ENCODE results near the gene AEN.

The AEN gene

DNA sequence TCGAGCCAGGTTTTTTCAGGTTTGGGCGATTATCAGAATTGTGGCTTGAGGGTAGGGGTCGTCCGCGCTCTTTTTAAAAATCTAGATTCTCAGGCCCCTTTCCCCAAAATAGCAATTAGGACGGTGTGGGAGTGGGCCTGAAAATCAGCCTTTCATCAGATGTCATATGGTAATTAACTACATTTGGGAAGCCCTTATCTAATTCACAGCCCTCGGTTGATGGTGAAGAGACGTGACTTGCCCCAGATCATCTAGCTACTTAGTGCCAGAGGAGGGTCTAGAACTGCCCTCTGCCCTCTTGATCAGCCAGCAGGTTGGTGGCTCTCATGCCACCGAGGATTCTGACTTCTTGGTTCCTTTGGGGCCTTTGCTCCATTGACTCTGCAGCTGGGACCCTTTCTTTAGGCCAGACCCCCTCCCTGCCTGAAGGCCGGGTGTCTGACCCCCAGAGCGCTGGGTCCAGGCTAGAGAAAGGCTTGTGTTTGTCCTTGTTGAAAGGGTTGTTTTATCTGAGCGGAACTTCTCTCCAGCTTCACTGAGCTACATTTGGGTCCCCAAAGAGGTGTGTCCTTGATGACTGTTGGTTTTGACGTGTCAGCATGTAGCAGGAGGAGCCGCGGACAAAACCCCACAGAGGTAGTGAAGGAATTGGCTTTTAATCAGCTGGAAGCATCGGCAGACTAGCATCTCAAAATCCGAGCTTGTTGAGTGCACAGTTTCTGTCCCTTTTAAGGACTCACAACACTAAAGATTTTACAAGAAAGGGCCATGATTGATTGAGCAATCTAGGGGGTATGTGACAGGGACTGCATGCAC lies 857 bp downstream of the AEN start:
- no peak for DNase-seq (ENCODE audit: insufficient read length, low spot score)

DNA sequence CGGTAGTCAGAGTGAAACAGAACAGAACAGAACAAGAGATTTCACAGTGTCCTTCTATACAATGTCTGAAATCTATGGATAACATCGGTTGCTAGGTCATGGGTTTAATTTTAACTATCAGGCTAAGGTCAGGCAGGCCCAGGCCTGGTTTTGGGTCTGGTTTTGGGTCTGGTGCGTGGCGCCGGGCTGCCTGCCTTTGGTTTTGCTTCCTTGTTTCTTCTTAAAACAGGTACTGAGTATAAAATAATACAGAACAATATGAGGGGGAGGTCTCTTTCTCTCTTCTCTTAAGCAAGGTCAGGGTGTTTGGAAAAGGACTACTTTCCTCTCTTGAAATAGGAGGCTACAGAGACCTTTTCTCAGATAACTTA lies 1.4 kb downstream of the AEN start:
- TF ChIP-seq POLR2AphosphoS5 (IDR thresholded peaks at IDR 0.05; ENCODE audit: low read depth, low read length) (no peak), POU2F2 (IDR thresholded peaks at IDR 0.05; ENCODE audit: low read depth, low read length) (no peak), TAF1 (IDR thresholded peaks at IDR 0.05; ENCODE audit: low read depth, low read length) (no peak), PAX5 (IDR thresholded peaks at IDR 0.05; ENCODE audit: insufficient read depth, low read length, severe bottlenecking) (no peak), POLR2A (IDR thresholded peaks at IDR 0.05; ENCODE audit: low read depth, low read length) (no peak), SPI1 (IDR thresholded peaks at IDR 0.05; ENCODE audit: low read depth, low read length) (no peak)
- FAIRE-seq: no peak

More for the DNA sequence above, 857 bp downstream of the AEN start:
- TF ChIP-seq POU2F2 (IDR thresholded peaks at IDR 0.05; ENCODE audit: low read depth, low read length): no peak
- no peak; the same call in 1 of the 2 replicates for TF ChIP-seq TAF1 (IDR thresholded peaks at IDR 0.05; ENCODE audit: low read depth, low read length)
- TF ChIP-seq POLR2A (IDR thresholded peaks at IDR 0.05; ENCODE audit: low read depth, low read length): no peak
- no peak for TF ChIP-seq POLR2AphosphoS5 (IDR thresholded peaks at IDR 0.05; ENCODE audit: low read depth, low read length)
- TF ChIP-seq PAX5 (IDR thresholded peaks at IDR 0.05; ENCODE audit: insufficient read depth, low read length, severe bottlenecking): no peak
- TF ChIP-seq SPI1 (IDR thresholded peaks at IDR 0.05; ENCODE audit: low read depth, low read length): no peak
- no peak for FAIRE-seq

DNA sequence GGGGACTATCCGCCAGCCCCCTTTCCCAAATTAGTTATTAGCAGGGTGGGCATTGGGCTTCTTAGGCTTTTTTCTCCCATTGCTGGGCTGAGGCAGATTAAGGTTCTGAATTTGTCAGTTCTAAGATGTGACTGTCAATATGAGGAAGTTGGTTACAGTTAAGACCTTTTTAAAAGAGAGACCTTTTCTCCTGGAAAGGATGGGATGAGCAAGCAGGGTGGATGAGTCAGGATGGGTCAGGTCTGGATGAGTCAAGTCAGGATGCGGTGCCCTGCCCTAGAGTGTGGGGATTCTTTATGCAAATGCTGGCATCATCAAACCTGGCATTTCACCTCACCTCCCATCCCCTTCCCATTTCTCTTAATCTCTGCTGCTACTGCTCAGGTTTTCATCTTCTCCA lies 1.9 kb downstream of the AEN start:
- no peak for TF ChIP-seq TAF1 (IDR thresholded peaks at IDR 0.05; ENCODE audit: low read depth, low read length)
- peak; percentile 95 for TF ChIP-seq POU2F2 (IDR thresholded peaks at IDR 0.05; ENCODE audit: low read depth, low read length)
- TF ChIP-seq POLR2A (IDR thresholded peaks at IDR 0.05; ENCODE audit: low read depth, low read length): no peak
- no peak for TF ChIP-seq POLR2AphosphoS5 (IDR thresholded peaks at IDR 0.05; ENCODE audit: low read depth, low read length)
- TF ChIP-seq SPI1 (IDR thresholded peaks at IDR 0.05; ENCODE audit: low read depth, low read length): no peak
- no peak for TF ChIP-seq PAX5 (IDR thresholded peaks at IDR 0.05; ENCODE audit: insufficient read depth, low read length, severe bottlenecking)
- DNase-seq (ENCODE audit: insufficient read length, low spot score): no peak
- no peak for FAIRE-seq

More for the DNA sequence above, 1.4 kb downstream of the AEN start:
- DNase-seq (ENCODE audit: insufficient read length, low spot score): no peak

DNA sequence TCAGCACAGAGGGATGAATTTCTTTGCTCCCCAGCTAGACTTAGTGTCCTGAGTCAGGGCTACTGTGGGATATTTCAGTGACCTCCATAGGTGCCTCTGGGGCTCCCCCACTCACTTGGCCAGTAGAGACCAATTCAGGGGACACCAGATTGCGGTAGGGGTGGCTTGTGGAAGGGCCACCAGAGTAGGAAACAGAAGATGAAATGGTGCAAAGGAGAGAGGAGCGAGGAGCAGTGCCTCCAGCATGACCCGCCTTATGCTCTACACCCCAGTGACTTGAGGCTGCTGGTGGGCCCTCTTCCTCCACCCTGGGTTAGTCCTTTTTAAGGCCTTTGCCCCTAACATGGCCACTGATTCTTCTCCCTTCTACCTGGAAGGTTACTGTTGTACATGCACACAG lies 2.5 kb downstream of the AEN start:
- no peak for FAIRE-seq
- DNase-seq (ENCODE audit: insufficient read length, low spot score): no peak
- TF ChIP-seq SPI1 (IDR thresholded peaks at IDR 0.05; ENCODE audit: low read depth, low read length) (no peak), TAF1 (IDR thresholded peaks at IDR 0.05; ENCODE audit: low read depth, low read length) (no peak), POLR2AphosphoS5 (IDR thresholded peaks at IDR 0.05; ENCODE audit: low read depth, low read length) (no peak), PAX5 (IDR thresholded peaks at IDR 0.05; ENCODE audit: insufficient read depth, low read length, severe bottlenecking) (no peak), POU2F2 (IDR thresholded peaks at IDR 0.05; ENCODE audit: low read depth, low read length) (no peak), POLR2A (IDR thresholded peaks at IDR 0.05; ENCODE audit: low read depth, low read length) (no peak)

DNA sequence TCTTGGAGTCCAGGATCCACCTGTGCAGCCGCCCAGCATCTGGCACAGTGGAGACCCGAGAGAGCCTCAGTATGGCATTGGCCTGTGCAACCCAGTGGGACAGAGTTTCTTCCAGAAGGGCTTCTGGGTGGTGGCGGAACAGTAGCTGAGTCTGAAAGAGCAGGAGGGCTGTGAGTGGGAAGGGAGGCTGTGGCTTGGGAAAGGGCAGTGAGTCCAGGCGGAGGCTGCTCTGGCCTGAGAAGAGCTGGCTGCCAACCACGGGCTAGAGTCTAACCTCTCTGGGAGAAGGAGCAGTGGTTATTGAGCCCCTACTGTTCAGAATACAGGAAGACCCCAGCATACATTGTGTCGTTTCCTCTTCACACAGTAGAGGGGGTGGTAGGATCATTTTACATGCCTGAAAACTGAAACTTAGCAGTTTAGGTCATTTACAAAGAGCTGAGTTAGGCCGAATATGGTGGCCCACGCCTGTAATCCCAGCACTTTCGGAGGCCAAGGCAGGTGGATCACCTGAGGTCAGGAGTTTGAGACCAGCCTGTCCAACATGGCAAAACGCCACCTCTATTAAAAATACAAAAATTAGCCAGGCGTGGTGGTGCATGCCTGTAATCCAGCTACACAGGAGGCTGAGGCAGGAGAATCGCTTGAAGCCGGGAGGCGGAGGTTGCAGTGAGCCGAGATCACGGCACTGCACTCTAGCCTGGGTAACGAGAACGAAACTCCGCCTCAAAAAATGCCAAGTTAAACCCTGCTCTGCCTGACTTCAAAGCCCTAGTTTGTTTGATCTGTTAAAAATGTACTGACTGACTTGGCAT lies 3.2 kb downstream of the AEN start:
- DNase-seq (ENCODE audit: insufficient read length, low spot score) (no peak), FAIRE-seq (peak; percentile 64)
- TF ChIP-seq POU2F2 (IDR thresholded peaks at IDR 0.05; ENCODE audit: low read depth, low read length): no peak
- peak; percentile 48 for TF ChIP-seq POLR2A (IDR thresholded peaks at IDR 0.05; ENCODE audit: low read depth, low read length)

DNA sequence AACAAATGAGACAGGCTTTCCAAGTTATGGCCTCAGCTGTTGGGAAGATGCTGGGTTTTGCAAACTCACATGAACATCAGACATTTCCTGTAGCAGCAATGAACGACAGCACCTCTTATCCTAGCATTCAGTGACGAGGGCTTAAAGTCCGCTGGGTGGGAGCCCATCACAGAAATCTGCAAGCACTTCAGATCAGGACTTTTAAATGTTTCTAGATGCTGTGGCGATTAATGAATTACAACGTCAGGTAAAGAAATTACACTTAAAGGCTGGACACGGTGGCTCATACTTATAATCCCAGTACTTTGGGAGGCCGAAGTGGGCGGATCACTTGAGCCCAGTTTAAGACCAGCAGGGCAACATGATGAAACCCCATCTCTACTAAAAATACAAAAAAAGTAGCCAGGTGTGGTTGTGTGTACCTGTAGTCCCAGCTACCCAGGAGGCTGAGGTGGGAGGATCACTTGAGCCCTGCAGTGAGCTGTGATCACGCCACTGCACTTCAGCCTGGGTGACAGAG lies 3.9 kb downstream of the AEN start:
- FAIRE-seq (no peak), DNase-seq (ENCODE audit: insufficient read length, low spot score) (no peak)
- TF ChIP-seq PAX5 (IDR thresholded peaks at IDR 0.05; ENCODE audit: insufficient read depth, low read length, severe bottlenecking): no peak
- TF ChIP-seq SPI1 (IDR thresholded peaks at IDR 0.05; ENCODE audit: low read depth, low read length): no peak
- TF ChIP-seq POLR2A (IDR thresholded peaks at IDR 0.05; ENCODE audit: low read depth, low read length): no peak
- TF ChIP-seq POU2F2 (IDR thresholded peaks at IDR 0.05; ENCODE audit: low read depth, low read length): no peak

DNA sequence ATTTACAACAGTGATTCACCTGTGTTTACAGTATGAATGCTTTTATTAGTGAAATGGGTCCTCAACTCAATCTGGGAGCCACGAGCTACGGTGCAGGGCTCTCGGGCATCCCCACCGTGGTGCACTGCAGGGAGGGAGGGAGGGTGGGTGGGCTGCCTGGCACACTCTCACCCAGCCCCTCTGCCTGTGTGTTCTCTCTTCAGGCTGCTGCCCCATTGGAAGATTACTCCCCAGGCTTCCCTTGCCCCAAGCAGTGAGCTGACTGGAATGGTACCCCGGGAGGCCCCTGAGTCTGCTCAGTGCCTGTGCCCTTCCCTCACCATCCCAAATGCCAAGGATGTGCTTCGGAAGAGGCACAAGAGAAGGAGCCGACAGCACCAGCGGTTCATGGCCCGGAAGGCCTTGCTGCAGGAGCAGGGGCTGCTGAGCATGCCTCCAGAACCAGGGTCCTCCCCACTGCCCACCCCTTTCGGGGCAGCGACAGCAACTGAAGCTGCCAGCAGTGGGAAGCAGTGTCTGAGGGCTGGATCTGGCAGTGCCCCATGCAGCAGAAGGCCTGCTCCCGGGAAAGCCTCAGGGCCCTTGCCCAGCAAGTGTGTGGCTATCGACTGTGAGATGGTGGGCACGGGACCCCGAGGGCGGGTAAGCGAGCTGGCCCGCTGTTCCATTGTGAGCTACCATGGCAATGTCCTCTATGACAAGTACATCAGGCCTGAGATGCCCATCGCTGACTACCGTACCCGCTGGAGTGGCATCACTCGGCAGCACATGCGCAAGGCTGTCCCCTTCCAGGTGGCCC lies 5.0 kb downstream of the AEN start:
- FAIRE-seq (no peak), DNase-seq (ENCODE audit: insufficient read length, low spot score) (no peak)
- TF ChIP-seq TAF1 (IDR thresholded peaks at IDR 0.05; ENCODE audit: low read depth, low read length) (no peak), PAX5 (IDR thresholded peaks at IDR 0.05; ENCODE audit: insufficient read depth, low read length, severe bottlenecking) (no peak), POLR2AphosphoS5 (IDR thresholded peaks at IDR 0.05; ENCODE audit: low read depth, low read length) (0 out of 2 replicates have a peak, but pooled peaks have one; percentile 18), POLR2A (IDR thresholded peaks at IDR 0.05; ENCODE audit: low read depth, low read length) (peak; percentile 22; the same call in 1 of the 2 replicates)

DNA sequence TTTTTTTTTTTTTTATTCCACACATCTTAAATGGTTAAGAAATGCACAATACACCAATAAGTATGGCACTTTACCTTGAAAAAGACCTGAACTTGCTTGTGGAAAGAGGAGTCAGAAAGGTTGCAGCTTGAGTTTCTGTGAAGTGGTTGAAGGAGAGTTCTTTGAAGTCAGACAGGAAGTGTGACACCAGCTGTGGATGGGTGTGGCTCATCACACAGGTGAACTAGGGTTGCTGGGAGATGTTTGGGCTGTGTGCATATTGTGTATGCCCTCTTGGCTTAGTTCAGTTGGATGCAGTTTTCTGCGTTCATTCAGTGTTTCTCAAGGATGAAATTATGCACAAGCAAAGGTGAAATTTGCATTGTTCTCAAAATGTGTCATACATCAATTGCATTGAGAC lies 6.3 kb downstream of the AEN start:
- no peak for DNase-seq (ENCODE audit: insufficient read length, low spot score)
- TF ChIP-seq POU2F2 (IDR thresholded peaks at IDR 0.05; ENCODE audit: low read depth, low read length) (no peak), POLR2AphosphoS5 (IDR thresholded peaks at IDR 0.05; ENCODE audit: low read depth, low read length) (no peak), SPI1 (IDR thresholded peaks at IDR 0.05; ENCODE audit: low read depth, low read length) (peak; percentile 45; the same call in 1 of the 2 replicates)
- peak; percentile 59 for FAIRE-seq

DNA sequence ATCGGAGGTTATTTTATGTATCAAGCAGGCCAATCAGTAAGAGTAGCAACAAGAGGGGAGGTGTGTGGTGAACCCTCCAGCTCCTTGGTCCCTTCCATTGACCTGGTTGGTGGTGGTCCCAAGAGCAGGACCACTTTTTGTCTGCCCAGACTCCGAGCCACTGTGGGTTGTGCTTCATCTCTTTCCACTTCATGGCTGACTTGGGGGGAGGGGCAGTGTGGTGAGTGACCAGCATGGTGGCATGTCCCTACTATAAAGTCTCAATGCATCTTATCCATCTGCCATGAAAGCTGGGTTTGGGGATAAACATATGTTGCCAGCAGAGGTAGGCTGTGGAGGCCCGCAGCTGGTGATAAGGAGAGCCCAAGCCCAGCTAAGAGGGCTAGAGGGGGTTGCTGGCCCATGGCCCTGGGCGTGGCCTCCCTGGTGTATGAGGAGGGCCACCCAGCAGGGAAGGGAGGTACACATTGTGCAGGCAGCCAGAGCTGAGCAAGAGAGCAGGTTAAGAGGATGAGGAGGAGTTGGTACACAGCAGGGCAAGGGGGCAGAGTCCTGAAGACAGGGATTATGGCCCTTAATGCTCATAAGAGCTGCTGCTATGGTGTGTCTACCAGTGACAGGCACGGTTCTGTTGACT lies 7.0 kb downstream of the AEN start:
- FAIRE-seq (no peak), DNase-seq (ENCODE audit: insufficient read length, low spot score) (no peak)
- TF ChIP-seq PAX5 (IDR thresholded peaks at IDR 0.05; ENCODE audit: insufficient read depth, low read length, severe bottlenecking) (no peak), SPI1 (IDR thresholded peaks at IDR 0.05; ENCODE audit: low read depth, low read length) (no peak), TAF1 (IDR thresholded peaks at IDR 0.05; ENCODE audit: low read depth, low read length) (no peak), POLR2A (IDR thresholded peaks at IDR 0.05; ENCODE audit: low read depth, low read length) (no peak), POLR2AphosphoS5 (IDR thresholded peaks at IDR 0.05; ENCODE audit: low read depth, low read length) (0 out of 2 replicates have a peak, but pooled peaks have one; percentile 25), POU2F2 (IDR thresholded peaks at IDR 0.05; ENCODE audit: low read depth, low read length) (no peak)

All from GM12891 (cell line).